OCI-LY3 (cell line): ENCODE results near the gene VAV3.

Experiments
- H2AFZ ChIP-seq: fragments of 200-600, 300-600 bp; shearing (Covaris generic); 2 replicates; pipeline ENCODE4 v1.6.0; 2014; ENCODE audit warnings: antibody characterized with exemption, low read depth, low read length
- H3K27ac ChIP-seq: fragments of 200-600, 300-600 bp; sonication (generic); 2 replicates; pipeline ENCODE4 v1.5.1; 2014; ENCODE audit warnings: mild to moderate bottlenecking, low read length, moderate library complexity, mixed read lengths
- H3K27me3 ChIP-seq: fragments of 200-600, 300-600 bp; sonication (generic); 2 replicates; pipeline ENCODE4 v1.6.1; 2014; ENCODE audit warnings: low read depth, low read length, mixed read lengths
- H3K36me3 ChIP-seq: fragments of 200-600, 300-600 bp; sonication (generic); replicated peaks from 2 replicates; pipeline ENCODE3; 2014; ENCODE audit warnings: low read depth, low read length, mixed read lengths
- H3K4me1 ChIP-seq: fragments of 300-600, 200-600 bp; sonication (generic); 2 replicates; pipeline ENCODE4 v1.6.1; 2014; ENCODE audit warnings: low read length, mixed read lengths
- H3K4me2 ChIP-seq: fragments of 200-600, 300-600 bp; sonication (generic); 2 replicates; pipeline ENCODE4 v1.6.1; 2014; ENCODE audit warnings: low read length, mixed read lengths
- H3K4me3 ChIP-seq: fragments of 300-600, 200-600 bp; sonication (generic); 2 replicates; pipeline ENCODE4 v1.5.1; 2014; ENCODE audit warnings: antibody characterized with exemption, mild to moderate bottlenecking, low read length, moderate library complexity
- H3K79me2 ChIP-seq: fragments of 300-600, 200-600 bp; shearing (Covaris generic); 2 replicates; pipeline ENCODE4 v1.6.1; 2014; ENCODE audit warnings: mild to moderate bottlenecking, low read length, mixed read lengths
- H3K9ac ChIP-seq: fragments of 300-600, 200-600 bp; shearing (Covaris generic); 2 replicates; pipeline ENCODE4 v1.6.0; 2014; ENCODE audit warnings: mild to moderate bottlenecking, low read length, moderate library complexity
- H3K9me3 ChIP-seq: fragments of 200-600, 300-600 bp; shearing (Covaris generic); 2 replicates; pipeline ENCODE4 v1.6.1; 2014; ENCODE audit warnings: low read length, mixed read lengths; ENCODE audit not compliant: insufficient read depth
- H4K20me1 ChIP-seq: fragments of 200-600, 300-600 bp; sonication (generic); 2 replicates; pipeline ENCODE4 v1.6.1; 2016; ENCODE audit warnings: low read length, mixed read lengths; ENCODE audit not compliant: insufficient read depth
- EZH2phosphoT487 ChIP-seq: fragments of 200-600 bp; shearing (Covaris generic); IDR thresholded peaks from 2 replicates; pipeline ENCODE4 v1.6.1; 2018; ENCODE audit warnings: antibody characterized with exemption, mixed run types, low read depth
- TF ChIP-seq, protein P1 (sequence below): fragments of 200-600, 300-600 bp; sonication (generic); IDR thresholded peaks from 2 replicates; pipeline ENCODE4 v1.5.1; 2014; ENCODE audit warnings: antibody characterized with exemption, low read length, low read depth

VAV3 gene

DNA sequence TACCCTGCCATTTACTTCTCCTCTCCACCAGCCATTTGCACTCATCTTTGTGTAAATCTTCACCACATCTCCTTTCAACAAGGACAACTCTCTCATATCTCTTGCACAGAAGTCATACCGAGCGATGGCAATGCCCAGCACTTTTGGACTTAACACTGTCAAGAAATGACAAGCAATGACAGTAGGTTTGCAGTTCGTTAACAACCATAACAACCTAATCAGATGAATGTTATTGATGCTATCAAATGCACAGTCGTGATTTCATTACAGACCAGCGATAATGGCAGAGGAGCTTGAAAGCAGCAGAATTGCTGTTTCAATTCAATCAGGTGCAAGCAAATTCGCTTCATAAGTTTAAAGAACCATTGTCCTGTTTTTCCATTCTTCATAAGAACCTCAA, 390.9 kb downstream of the VAV3 start:
- no peaks in the 10 kb centered on the region for H3K9me3 ChIP-seq
- no peak overlapping the region for H3K27ac ChIP-seq
- H3K4me2 ChIP-seq: no peak overlapping the region
- no peak overlapping the region for H3K4me3 ChIP-seq
- no peak overlapping the region for H2AFZ ChIP-seq
- H3K79me2 ChIP-seq: no peaks in the 10 kb centered on the region
- no peak overlapping the region for H3K9ac ChIP-seq
- no peaks in the 10 kb centered on the region for H3K36me3 ChIP-seq
- H3K27me3 ChIP-seq: no peaks in the 10 kb centered on the region
- H3K4me1 ChIP-seq: no peaks in the 10 kb centered on the region
- no peaks in the 10 kb centered on the region for H4K20me1 ChIP-seq
- TF ChIP-seq, protein P1, sequence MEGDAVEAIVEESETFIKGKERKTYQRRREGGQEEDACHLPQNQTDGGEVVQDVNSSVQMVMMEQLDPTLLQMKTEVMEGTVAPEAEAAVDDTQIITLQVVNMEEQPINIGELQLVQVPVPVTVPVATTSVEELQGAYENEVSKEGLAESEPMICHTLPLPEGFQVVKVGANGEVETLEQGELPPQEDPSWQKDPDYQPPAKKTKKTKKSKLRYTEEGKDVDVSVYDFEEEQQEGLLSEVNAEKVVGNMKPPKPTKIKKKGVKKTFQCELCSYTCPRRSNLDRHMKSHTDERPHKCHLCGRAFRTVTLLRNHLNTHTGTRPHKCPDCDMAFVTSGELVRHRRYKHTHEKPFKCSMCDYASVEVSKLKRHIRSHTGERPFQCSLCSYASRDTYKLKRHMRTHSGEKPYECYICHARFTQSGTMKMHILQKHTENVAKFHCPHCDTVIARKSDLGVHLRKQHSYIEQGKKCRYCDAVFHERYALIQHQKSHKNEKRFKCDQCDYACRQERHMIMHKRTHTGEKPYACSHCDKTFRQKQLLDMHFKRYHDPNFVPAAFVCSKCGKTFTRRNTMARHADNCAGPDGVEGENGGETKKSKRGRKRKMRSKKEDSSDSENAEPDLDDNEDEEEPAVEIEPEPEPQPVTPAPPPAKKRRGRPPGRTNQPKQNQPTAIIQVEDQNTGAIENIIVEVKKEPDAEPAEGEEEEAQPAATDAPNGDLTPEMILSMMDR: no peak
- TF ChIP-seq EZH2phosphoT487: no peak

DNA sequence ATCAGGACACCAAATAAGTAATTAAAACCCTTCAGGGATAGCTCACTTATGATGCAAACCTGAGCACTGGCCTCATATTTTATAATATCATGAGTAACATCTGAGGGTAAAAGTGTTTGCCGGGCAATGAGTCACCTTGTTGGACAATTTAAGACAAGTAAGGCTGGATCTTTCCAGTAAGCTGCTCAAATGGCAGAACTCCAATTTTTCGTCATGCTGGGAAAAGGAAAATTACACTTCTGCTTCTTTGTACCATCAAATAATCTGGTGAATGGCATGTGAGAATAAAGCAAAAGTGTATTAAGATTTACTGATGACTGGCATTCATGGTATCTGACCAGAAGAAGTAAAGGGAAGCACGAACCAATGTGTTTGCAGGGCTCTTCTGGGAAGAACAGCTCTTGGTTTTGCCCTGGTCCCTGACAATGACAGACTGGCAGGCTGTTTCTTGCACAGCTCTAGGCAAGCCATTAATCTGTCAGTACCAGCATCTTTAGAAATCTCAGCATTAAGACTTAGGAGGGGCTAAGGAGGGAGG, 392.2 kb downstream of the VAV3 start:
- Histone ChIP-seq H3K27ac (no peak overlapping the region), H4K20me1 (no peaks in the 10 kb centered on the region), H3K4me1 (no peaks in the 10 kb centered on the region), H3K27me3 (no peaks in the 10 kb centered on the region), H3K4me2 (no peak overlapping the region), H3K4me3 (no peak overlapping the region), H3K36me3 (no peaks in the 10 kb centered on the region), H3K79me2 (no peaks in the 10 kb centered on the region), H2AFZ (no peak overlapping the region), H3K9me3 (no peaks in the 10 kb centered on the region), H3K9ac (no peak overlapping the region)
- TF ChIP-seq EZH2phosphoT487: no peak
- TF ChIP-seq, protein P1: no peak

DNA sequence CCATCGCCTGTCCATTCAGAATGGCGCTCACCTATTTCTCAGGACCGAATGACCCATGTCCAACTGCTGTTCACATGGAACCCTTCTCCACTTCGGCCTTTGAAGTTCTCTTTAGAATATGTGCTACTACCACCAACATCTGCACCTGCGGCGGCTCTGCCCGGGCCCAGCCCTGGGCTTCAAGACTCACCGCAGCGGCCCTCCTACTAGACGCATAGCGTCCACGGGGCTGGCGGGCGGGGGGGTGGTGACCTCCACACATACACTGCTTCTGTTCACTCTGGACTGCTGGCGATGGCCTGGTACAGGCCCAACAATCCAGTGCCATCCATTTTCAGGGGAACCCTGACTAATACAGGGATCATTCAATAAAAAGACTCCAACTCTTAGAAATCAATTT, 394.2 kb downstream of the VAV3 start:
- H3K27ac ChIP-seq: no peak overlapping the region
- no peak overlapping the region for H3K4me2 ChIP-seq
- H3K4me3 ChIP-seq: no peak overlapping the region
- no peak for TF ChIP-seq EZH2phosphoT487
- TF ChIP-seq, protein P1: no peak
- no peaks in the 10 kb centered on the region for H3K4me1 ChIP-seq
- no peaks in the 10 kb centered on the region for H3K27me3 ChIP-seq
- no peaks in the 10 kb centered on the region for H3K9me3 ChIP-seq
- H3K36me3 ChIP-seq: no peaks in the 10 kb centered on the region
- no peak overlapping the region for H2AFZ ChIP-seq
- H4K20me1 ChIP-seq: no peaks in the 10 kb centered on the region
- H3K79me2 ChIP-seq: no peaks in the 10 kb centered on the region
- no peak overlapping the region for H3K9ac ChIP-seq

DNA sequence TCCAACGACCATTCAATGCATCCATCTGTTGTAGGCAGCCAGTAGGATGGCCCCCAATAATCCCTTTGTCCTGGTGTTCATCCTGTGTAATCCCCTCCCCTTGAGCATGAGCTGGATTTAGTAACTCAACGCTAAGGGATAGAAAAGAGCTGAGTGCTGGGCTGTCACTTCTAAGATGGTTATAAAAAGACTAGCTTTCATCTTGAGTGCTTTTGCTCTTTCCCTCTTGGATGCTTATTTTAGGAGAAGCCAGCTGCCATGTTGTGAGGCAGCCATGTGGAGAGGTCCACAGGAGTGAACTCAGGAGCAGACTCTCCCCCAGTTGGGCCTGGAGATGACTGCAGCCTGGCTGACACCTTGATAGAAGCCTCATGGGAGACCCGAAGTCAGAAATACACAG, 401.5 kb downstream of the VAV3 start:
- no peaks in the 10 kb centered on the region for H3K9me3 ChIP-seq
- no peaks in the 10 kb centered on the region for H3K4me1 ChIP-seq
- no peak for TF ChIP-seq EZH2phosphoT487
- TF ChIP-seq, protein P1: no peak
- H3K9ac ChIP-seq: no peak overlapping the region
- no peak overlapping the region for H3K4me3 ChIP-seq
- H3K4me2 ChIP-seq: no peak overlapping the region
- H3K27ac ChIP-seq: no peak overlapping the region
- H3K36me3 ChIP-seq: no peaks in the 10 kb centered on the region
- H2AFZ ChIP-seq: no peak overlapping the region
- no peaks in the 10 kb centered on the region for H4K20me1 ChIP-seq
- no peaks in the 10 kb centered on the region for H3K79me2 ChIP-seq
- H3K27me3 ChIP-seq: no peaks in the 10 kb centered on the region
